Measurements from ENCODE around the gene FOXD4.
"Not testable (repeated sequence)": the region's sequence is repeated elsewhere in the genome, so short reads cannot be mapped to it uniquely, and the experiment has no call there.

DNA sequence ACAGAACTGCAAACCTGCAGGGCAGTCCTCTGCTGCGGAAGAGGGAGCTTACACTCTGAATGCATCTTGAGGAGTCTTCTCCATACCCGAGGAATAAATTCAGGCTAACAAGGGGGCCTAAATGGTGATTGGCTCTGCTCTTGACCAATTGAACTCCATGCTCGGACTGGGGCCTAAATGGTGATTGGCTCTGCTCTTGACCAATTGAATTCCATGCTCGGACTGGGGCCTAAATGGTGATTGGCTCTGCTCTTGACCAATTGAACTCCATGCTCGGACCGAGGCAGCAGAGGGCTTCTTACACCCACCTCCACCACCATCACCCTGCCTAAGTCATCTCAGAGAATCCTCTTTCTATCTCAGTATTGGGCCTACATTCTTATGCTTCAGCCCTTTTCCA lies 18.4 kb downstream of the FOXD4 start:
- TF ChIP-seq, protein P1, sequence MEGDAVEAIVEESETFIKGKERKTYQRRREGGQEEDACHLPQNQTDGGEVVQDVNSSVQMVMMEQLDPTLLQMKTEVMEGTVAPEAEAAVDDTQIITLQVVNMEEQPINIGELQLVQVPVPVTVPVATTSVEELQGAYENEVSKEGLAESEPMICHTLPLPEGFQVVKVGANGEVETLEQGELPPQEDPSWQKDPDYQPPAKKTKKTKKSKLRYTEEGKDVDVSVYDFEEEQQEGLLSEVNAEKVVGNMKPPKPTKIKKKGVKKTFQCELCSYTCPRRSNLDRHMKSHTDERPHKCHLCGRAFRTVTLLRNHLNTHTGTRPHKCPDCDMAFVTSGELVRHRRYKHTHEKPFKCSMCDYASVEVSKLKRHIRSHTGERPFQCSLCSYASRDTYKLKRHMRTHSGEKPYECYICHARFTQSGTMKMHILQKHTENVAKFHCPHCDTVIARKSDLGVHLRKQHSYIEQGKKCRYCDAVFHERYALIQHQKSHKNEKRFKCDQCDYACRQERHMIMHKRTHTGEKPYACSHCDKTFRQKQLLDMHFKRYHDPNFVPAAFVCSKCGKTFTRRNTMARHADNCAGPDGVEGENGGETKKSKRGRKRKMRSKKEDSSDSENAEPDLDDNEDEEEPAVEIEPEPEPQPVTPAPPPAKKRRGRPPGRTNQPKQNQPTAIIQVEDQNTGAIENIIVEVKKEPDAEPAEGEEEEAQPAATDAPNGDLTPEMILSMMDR (IDR thresholded peaks at IDR 0.05) = not testable (repeated sequence)
- not testable (repeated sequence) for TF ChIP-seq POLR2A (IDR thresholded peaks at IDR 0.05)

Data from body of pancreas (tissue), 4 donors.